Tibial nerve (tissue), 4 donors: Measurements from ENCODE around the gene MATCAP1. TPM values are rescaled to one million over a fixed set of nuclear protein-coding genes. Genes with fewer than 3 reads are reported as not detected.

Source experiments
- DNase-seq, 2 donors: peaks; one replicate each; pipeline ENCODE4 v3.0.0-alpha.2; 2019; ENCODE audit warnings: low spot score in 2 of 2
- H3K27ac ChIP-seq, 4 donors: fragments of 200-600 bp; sonication (generic) in 3 of 4; one replicate each; pipeline ENCODE4 v1.5.1; 2017 to 2019; ENCODE audit warnings: mild to moderate bottlenecking in 1 of 4
- H3K27me3 ChIP-seq, 2 donors: fragments of 200-600 bp; sonication (generic) in 1 of 2; one replicate each; pipeline versions ENCODE4 v1.5.1 to v1.6.0; 2017 to 2019
- H3K36me3 ChIP-seq, 3 donors: fragments of 200-600 bp; sonication (generic); one replicate each; pipeline ENCODE4 v1.5.1; 2018 to 2019
- H3K4me1 ChIP-seq, 4 donors: fragments of 200-600 bp; sonication (generic) in 3 of 4; one replicate each; pipeline ENCODE4 v1.5.1; 2017 to 2019
- H3K4me3 ChIP-seq, 4 donors: fragments of 200-600 bp; sonication (generic) in 3 of 4; one replicate each; pipeline ENCODE4 v1.5.1; 2017 to 2019; ENCODE audit warnings: mild to moderate bottlenecking in 1 of 4, moderate library complexity in 1 of 4
- H3K9me3 ChIP-seq, 4 donors: fragments of 200-600 bp; sonication (generic) in 3 of 4; one replicate each; pipeline ENCODE4 v1.5.1; 2017 to 2019
- EP300 ChIP-seq, 2 donors: sonication (generic); formaldehyde crosslinking; IDR thresholded peaks; one replicate each; pipeline ENCODE4 v1.6.1; 2017; ENCODE audit warnings: antibody characterized with exemption in 2 of 2, mild to moderate bottlenecking in 1 of 2
- POLR2A ChIP-seq, 2 donors: fragments of 450-650 bp; IDR thresholded peaks; one replicate each; pipeline ENCODE4 v1.6.1; 2017; ENCODE audit warnings: antibody characterized with exemption in 2 of 2, mild to moderate bottlenecking in 2 of 2, moderate library complexity in 2 of 2
- WGBS, 2 donors: methylation state at CpG; one replicate each; pipeline ENCODE4 v1.1.5; 2018; 5-methylcytosine and 5-hydroxymethylcytosine counted together
- total RNA-seq, 4 donors: library from RNA; depleted of rRNA; stranded (reverse); fragments of >200 nt; gene quantifications; one replicate each; pipeline ENCODE4 v1.1.0, GENCODE V29; 2016
- TF ChIP-seq, protein P1 (sequence below), 5 experiments: fragments of 200-600 bp in 3 of 5; fragments of 450-650 bp in 2 of 5; sonication (generic) in 3 of 5; IDR thresholded peaks; one replicate each; pipeline ENCODE4 v1.5.1; 2016 to 2019; ENCODE audit warnings: antibody characterized with exemption in 5 of 5, mild to moderate bottlenecking in 3 of 5, moderate library complexity in 2 of 5

Gene MATCAP1
- total RNA-seq, 4 donors from 2014 or later = 13.6 to 42.9 (median 18.9) TPM

DNA sequence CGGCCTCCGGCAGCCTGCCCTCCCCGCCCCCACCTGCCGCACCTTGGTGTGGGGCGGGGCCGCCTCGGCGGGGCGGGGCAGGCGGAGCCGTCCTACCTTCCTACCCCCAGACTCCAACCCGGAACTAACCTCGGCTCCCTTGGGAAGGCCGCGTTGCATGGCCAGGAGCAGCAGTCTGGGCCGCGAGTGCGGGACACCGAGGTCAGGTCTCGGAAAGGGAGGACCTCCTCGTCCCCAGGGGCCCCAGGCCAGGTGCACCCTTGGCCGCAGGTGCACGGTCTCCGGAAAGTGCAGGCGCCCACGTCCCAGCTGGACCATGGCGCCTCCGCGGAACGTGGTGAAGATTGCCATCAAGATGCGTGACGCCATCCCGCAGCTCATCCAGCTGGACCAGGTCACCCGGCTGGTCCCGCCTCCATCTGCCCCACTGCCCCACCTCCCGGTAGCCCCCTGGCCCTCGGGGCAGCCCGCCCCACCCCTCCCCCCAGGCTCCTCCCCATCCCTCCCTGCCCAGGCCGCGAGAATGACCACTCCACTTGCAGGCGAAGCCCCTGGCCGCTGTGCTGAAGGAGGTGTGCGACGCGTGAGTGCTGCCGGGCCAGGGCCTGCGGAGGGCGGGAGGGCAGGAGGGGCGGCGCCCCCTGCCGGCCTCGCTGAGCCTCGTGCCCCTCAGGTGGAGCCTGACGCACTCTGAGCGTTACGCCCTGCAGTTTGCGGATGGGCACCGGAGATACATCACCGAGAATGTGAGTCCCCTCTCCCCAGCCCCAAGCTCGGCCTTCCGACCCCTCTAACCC, 15.4 kb upstream of the MATCAP1 start, which contains the start of gene ELMO3:
Gene ELMO3, plus strand, starts transcription at position 121 of the 797 bp plus-strand sequence. Its CDS starts 196 bp downstream, at position 317.
- DNase-seq = no peak
- Histone ChIP-seq H3K4me1 (peaks cover 0 to 44% (median 13%) of the 10 kb centered on the region in 4 donors), H3K27ac (peak within 1 kb of the TSS in 2 of 4 donors; percentile 36 to 67), H3K9me3 (no peaks in the 10 kb centered on the region), H3K27me3 (no peaks in the 10 kb centered on the region), H3K36me3 (peaks cover 2 to 88% (median 27%) of the 10 kb centered on the region in 3 donors), H3K4me3 (peak within 1 kb of the TSS in 2 of 4 donors; percentile 29 to 30)
- TF ChIP-seq, protein P1, sequence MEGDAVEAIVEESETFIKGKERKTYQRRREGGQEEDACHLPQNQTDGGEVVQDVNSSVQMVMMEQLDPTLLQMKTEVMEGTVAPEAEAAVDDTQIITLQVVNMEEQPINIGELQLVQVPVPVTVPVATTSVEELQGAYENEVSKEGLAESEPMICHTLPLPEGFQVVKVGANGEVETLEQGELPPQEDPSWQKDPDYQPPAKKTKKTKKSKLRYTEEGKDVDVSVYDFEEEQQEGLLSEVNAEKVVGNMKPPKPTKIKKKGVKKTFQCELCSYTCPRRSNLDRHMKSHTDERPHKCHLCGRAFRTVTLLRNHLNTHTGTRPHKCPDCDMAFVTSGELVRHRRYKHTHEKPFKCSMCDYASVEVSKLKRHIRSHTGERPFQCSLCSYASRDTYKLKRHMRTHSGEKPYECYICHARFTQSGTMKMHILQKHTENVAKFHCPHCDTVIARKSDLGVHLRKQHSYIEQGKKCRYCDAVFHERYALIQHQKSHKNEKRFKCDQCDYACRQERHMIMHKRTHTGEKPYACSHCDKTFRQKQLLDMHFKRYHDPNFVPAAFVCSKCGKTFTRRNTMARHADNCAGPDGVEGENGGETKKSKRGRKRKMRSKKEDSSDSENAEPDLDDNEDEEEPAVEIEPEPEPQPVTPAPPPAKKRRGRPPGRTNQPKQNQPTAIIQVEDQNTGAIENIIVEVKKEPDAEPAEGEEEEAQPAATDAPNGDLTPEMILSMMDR (IDR thresholded peaks at IDR 0.05) = peak in 2 of 5 experiments; percentile 4 to 28
- no peak for TF ChIP-seq EP300 (IDR thresholded peaks at IDR 0.05)
- TF ChIP-seq POLR2A (IDR thresholded peaks at IDR 0.05) = no peak
- WGBS, 2 donors = 41 to 42% methylated on average over 40 to 47 of the region's 61 CpGs

DNA sequence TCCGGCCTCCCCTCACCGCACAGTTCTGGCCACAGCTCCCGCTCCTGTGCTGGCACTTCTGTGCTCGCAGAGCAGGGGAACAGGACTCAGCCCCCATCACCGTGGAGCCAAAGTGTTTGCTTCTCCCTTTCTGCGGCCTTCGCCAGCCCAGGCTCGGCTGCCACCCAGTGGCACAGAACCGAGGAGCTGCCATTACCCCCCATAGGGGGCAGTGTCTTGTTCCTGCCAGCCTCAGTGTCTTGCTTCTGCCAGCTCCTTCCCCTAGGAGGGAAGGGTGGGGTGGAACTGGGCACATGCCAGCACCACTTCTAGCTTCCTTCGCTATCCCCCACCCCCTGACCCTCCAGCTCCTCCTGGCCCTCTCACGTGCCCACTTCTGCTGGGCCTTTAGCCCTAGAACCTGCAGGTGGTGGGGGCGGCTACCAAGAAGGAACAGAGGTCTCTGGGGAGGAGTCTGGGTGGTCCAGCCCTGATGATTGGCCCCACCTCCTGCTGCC, 14.5 kb upstream of the MATCAP1 start:
- no peak for TF ChIP-seq POLR2A (IDR thresholded peaks at IDR 0.05)
- TF ChIP-seq, protein P1 (IDR thresholded peaks at IDR 0.05) = peak; percentile 32 to 64 (median 53)
- Histone ChIP-seq H3K36me3 (peaks cover 2 to 83% (median 27%) of the 10 kb centered on the region in 3 donors), H3K4me1 (peaks cover 0 to 53% (median 20%) of the 10 kb centered on the region in 4 donors), H3K27ac (peak overlapping the region in 2 of 4 donors; percentile 36 to 67), H3K9me3 (no peaks in the 10 kb centered on the region), H3K4me3 (no peak overlapping the region), H3K27me3 (no peaks in the 10 kb centered on the region)
- WGBS, 2 donors = 36 to 40% methylated on average over 5 to 12 of the region's 12 CpGs
- DNase-seq = no peak

DNA sequence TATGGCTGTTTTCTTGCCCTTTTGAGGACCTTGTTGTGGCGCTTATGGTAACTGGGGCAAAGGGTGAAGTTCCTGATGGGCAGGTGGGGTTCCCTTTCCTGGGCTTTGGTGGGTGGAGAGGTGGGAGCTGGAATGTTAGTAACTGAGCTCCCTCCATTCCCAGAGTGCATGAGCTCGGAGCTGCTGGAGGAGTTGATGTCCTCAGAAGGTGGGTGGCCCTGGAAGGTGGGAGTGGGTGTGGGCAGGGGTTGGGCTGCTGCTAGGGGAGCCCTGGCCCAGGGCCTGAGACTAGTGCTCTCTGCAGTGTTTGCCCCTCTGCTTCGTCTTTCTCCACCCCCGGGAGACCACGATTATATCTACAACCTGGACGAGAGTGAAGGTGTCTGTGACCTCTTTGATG, 13.9 kb upstream of the MATCAP1 start:
- H3K4me1 ChIP-seq = peaks cover 0 to 59% (median 26%) of the 10 kb centered on the region in 4 donors
- no peaks in the 10 kb centered on the region for H3K9me3 ChIP-seq
- H3K4me3 ChIP-seq = no peak overlapping the region
- WGBS, 2 donors = 53 to 61% methylated on average over 6 of the region's 6 CpGs
- TF ChIP-seq, protein P1 (IDR thresholded peaks at IDR 0.05) = no peak
- TF ChIP-seq EP300 (IDR thresholded peaks at IDR 0.05) (no peak), POLR2A (IDR thresholded peaks at IDR 0.05) (no peak)
- no peaks in the 10 kb centered on the region for H3K27me3 ChIP-seq
- DNase-seq = no peak
- peak overlapping the region in 2 of 4 donors; percentile 36 to 67 for H3K27ac ChIP-seq
- peaks cover 2 to 77% (median 27%) of the 10 kb centered on the region in 3 donors for H3K36me3 ChIP-seq

DNA sequence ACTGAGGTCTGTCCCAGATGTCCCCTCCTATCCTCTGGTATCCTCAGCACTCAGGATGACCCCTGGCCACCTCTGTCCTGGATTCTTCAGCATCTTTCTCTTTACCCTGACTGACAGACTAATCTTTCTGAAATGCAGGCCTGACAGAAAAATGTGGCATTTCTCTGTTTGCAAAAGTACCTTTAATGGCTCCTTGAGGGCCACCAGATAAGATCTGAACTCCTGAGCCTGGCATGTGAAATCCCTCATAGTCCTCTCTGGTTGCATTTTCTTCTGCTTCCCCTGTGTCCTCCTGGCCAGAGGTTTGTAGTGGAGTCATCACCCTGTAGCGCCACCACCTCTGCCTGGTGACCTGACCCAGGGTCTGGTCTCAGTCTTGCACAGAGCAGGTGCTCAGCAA, 13.1 kb upstream of the MATCAP1 start:
- TF ChIP-seq, protein P1 (IDR thresholded peaks at IDR 0.05) = no peak
- TF ChIP-seq EP300 (IDR thresholded peaks at IDR 0.05) (no peak), POLR2A (IDR thresholded peaks at IDR 0.05) (no peak)
- Histone ChIP-seq H3K36me3 (peaks cover 2 to 69% (median 27%) of the 10 kb centered on the region in 3 donors), H3K27me3 (no peaks in the 10 kb centered on the region), H3K9me3 (no peaks in the 10 kb centered on the region), H3K4me3 (no peak overlapping the region), H3K27ac (no peak overlapping the region), H3K4me1 (peaks cover 0 to 62% (median 30%) of the 10 kb centered on the region in 4 donors)
- no peak for DNase-seq
- WGBS, 2 donors = 85 to 100% methylated on average over 1 of the region's 1 CpG

DNA sequence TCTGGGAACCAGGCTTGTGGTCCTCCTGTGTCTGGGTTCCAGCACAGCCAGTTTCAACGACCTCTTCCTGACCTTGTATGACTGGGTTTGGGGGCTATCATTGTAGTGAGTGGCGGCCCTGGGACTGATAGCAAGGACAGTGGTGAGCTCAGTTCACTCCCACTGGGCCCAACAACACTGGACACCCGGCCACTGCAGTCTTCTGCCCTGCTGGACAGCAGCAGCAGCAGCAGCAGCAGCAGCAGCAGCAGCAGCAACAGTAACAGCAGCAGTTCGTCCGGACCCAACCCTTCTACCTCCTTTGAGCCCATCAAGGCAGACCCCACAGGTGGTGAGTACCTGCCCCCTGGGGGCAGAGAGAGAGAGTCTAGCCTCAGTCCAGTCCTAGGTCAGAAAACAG, 11.9 kb upstream of the MATCAP1 start:
- Histone ChIP-seq H3K27ac (no peak overlapping the region), H3K27me3 (no peaks in the 10 kb centered on the region), H3K9me3 (no peaks in the 10 kb centered on the region), H3K36me3 (peaks cover 2 to 59% (median 27%) of the 10 kb centered on the region in 3 donors), H3K4me3 (no peak overlapping the region), H3K4me1 (peaks cover 0 to 71% (median 30%) of the 10 kb centered on the region in 4 donors)
- 77% methylated on average over 5 of the region's 5 CpGs for WGBS, 2 donors
- no peak for DNase-seq
- TF ChIP-seq, protein P1 (IDR thresholded peaks at IDR 0.05) = no peak
- TF ChIP-seq EP300 (IDR thresholded peaks at IDR 0.05) (no peak), POLR2A (IDR thresholded peaks at IDR 0.05) (no peak)
